CD4-positive, alpha-beta T cell (primary cell): Measurements from ENCODE around the gene SCG3. TPM values are rescaled to one million over a fixed set of nuclear protein-coding genes. Genes with fewer than 3 reads are reported as not detected.
"Not testable (repeated sequence)": the region's sequence is repeated elsewhere in the genome, so short reads cannot be mapped to it uniquely, and the experiment has no call there.

Experiments used
- ATAC-seq: fragments of 200-7000 bp; cut with Tn5 transposase; one replicate; pipeline ENCODE4 v1.10.0; 2022; ENCODE audit warnings: mild to moderate bottlenecking; ENCODE audit not compliant: poor library complexity
- CTCF ChIA-PET: fragments of 350-600 bp; sonication (Branson Sonifier 250); formaldehyde crosslinking; loops from one replicate; lab custom pipeline; 2021; ENCODE audit warnings: antibody characterized with exemption, inconsistent platforms; lab: Charles Lee
- POLR2A ChIA-PET: fragments of 350-600 bp; sonication (Branson Sonifier 250); formaldehyde crosslinking; loops from one replicate; lab custom pipeline; 2021; ENCODE audit warnings: antibody characterized with exemption, inconsistent platforms; lab: Charles Lee
- DNase-seq, 14 experiments: peaks; one replicate each; pipeline ENCODE4 v3.0.0-alpha.2; 2013 to 2020; ENCODE audit warnings: mixed read lengths in 2 of 14
- H3K27ac ChIP-seq, 2 donors: one replicate each; pipeline versions ENCODE4 v1.5.1 to v1.7.0; 2013; ENCODE audit warnings: low read length in 2 of 2, low read depth in 1 of 2, mild to moderate bottlenecking in 1 of 2
- H3K27me3 ChIP-seq, 2 experiments: 1 replicate in 1 of 2; 2 replicates in 1 of 2; pipeline versions ENCODE4 v1.6.1 to v1.7.0; 2013; ENCODE audit warnings: low read length in 2 of 2, control low read depth in 1 of 2, mild to moderate bottlenecking in 1 of 2, moderate library complexity in 1 of 2; ENCODE audit not compliant: insufficient read depth in 2 of 2, control insufficient read depth in 1 of 2
- H3K36me3 ChIP-seq: one replicate; pipeline ENCODE4 v1.6.1; 2013; ENCODE audit warnings: low read length, control low read depth; ENCODE audit not compliant: insufficient read depth
- H3K4me1 ChIP-seq: one replicate; pipeline ENCODE4 v1.6.1; 2013; ENCODE audit warnings: low read length, control low read depth; ENCODE audit not compliant: insufficient read depth
- H3K4me3 ChIP-seq: one replicate; pipeline ENCODE4 v1.5.1; 2013; ENCODE audit warnings: mild to moderate bottlenecking, low read length, moderate library complexity
- H3K9me3 ChIP-seq, 2 experiments: 1 replicate in 1 of 2; 2 replicates in 1 of 2; pipeline versions ENCODE4 v1.6.1 to v1.7.0; 2013; ENCODE audit warnings: low read length in 2 of 2, mild to moderate bottlenecking in 2 of 2, control low read depth in 1 of 2, moderate library complexity in 1 of 2; ENCODE audit not compliant: control insufficient read depth in 1 of 2, insufficient read depth in 1 of 2
- H3K27ac Mint-ChIP-seq: one replicate; pipeline ENCODE4 v1.8.0; 2020; ENCODE audit warnings: mixed read lengths
- H3K27me3 Mint-ChIP-seq: one replicate; pipeline ENCODE4 v1.8.0; 2021; ENCODE audit warnings: mixed read lengths
- H3K36me3 Mint-ChIP-seq: one replicate; pipeline ENCODE4 v1.8.0; 2021; ENCODE audit warnings: low read depth, mixed read lengths
- H3K4me1 Mint-ChIP-seq: one replicate; pipeline ENCODE4 v1.8.0; 2021; ENCODE audit warnings: low read depth, mixed read lengths
- H3K4me3 Mint-ChIP-seq: one replicate; pipeline ENCODE4 v1.8.0; 2020; ENCODE audit warnings: mild to moderate bottlenecking, mixed read lengths
- H3K9me3 Mint-ChIP-seq: one replicate; pipeline ENCODE4 v1.8.0; 2020; ENCODE audit warnings: mixed read lengths
- intact Hi-C, 2 experiments: fragments of 100-400 bp; cut with DNase I in 1 of 2; cut with micrococcal nuclease in 1 of 2; formaldehyde crosslinking; loops; one replicate each; pipeline versions ENCODE4 v1.15.1 to v1.9.0; 2023 to 2025; cut with DNase I, micrococcal nuclease
- total RNA-seq, 174 experiments: library from RNA in 2 of 174; stranded (reverse) in 2 of 174; gene quantifications; one replicate each; pipeline ENCODE4 v1.2.3 and lab custom pipeline; 2021 to 2026
- TF ChIP-seq, protein P1 (sequence below): fragments of 200-600 bp; IDR thresholded peaks from one replicate; pipeline ENCODE4 v1.8.0; 2022; ENCODE audit warnings: antibody characterized with exemption, mild to moderate bottlenecking

SCG3 gene
- total RNA-seq, 2 experiments from 2014 or later: not detected

DNA sequence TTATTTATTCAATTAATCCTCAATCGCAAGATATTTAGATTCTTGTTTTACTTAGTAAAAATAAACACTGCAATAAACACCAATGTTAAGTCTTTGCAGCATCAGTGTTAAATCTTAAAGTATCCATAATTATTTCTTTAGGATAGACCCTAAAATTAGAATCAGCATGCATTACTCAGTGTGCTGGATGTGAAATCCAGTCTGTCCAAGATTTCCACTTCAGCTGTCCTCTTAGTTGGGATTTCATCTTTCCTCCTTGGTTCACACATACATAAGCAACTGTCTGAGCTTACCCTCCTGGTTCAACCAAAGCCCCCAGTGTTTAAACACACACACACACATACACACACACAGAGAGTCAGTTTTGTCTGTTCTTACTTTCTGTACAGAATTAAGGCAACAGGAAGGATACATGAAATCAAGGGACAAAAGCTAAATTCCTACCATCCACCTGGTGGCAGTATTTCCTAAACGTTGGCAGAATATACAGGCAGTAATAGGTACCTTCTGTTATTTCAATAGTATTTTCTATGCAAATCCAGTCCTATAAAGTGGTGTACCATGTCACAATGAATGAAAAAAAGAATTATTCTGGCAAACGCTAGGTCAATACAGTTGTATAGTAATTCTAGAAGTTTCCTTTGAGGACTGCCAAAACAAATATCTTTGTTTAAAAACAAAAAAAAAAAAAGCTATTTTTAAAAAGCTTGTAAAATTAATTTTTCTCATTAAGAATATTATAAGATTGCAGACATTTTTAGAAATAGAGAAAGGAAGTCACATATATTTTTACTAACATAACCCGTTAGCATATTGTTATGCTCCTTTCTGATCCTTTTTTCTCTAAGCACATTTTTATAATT, 31.4 kb upstream of the SCG3 start:
- POLR2A ChIA-PET: interaction anchor here (0.8 to 1.7 kb wide), 6 partner anchors 27 to 129 kb away, joined by 3 to 32 read pairs (median 5); partner anchors contain the start of genes DMXL2 and LYSMD2
- H3K27me3 Mint-ChIP-seq: no peaks in the 10 kb centered on the region
- DNase-seq (peak in 11 of 14 experiments; percentile 3 to 85 (median 37)), ATAC-seq (peak; percentile 81)
- intact Hi-C loops: loop anchor here in 1 of 2 experiments (1.0 to 2.0 kb wide), 2 partner anchors 85 to 126 kb away; no protein-coding TSS in a partner anchor
- Histone ChIP-seq H3K36me3 (no peaks in the 10 kb centered on the region), H3K4me3 (no peak overlapping the region), H3K27me3 (no peaks in the 10 kb centered on the region), H3K9me3 (no peaks in the 10 kb centered on the region), H3K4me1 (no peaks in the 10 kb centered on the region), H3K27ac (no peak overlapping the region)
- H3K9me3 Mint-ChIP-seq: no peaks in the 10 kb centered on the region
- no peaks in the 10 kb centered on the region for H3K4me1 Mint-ChIP-seq
- CTCF ChIA-PET: interaction anchor here (0.7 to 5.1 kb wide), 28 partner anchors 9 to 601 kb away, joined by 3 to 179 read pairs (median 4); partner anchors contain the start of genes LYSMD2 and TMOD2
- no peaks in the 10 kb centered on the region for H3K36me3 Mint-ChIP-seq
- TF ChIP-seq, protein P1, sequence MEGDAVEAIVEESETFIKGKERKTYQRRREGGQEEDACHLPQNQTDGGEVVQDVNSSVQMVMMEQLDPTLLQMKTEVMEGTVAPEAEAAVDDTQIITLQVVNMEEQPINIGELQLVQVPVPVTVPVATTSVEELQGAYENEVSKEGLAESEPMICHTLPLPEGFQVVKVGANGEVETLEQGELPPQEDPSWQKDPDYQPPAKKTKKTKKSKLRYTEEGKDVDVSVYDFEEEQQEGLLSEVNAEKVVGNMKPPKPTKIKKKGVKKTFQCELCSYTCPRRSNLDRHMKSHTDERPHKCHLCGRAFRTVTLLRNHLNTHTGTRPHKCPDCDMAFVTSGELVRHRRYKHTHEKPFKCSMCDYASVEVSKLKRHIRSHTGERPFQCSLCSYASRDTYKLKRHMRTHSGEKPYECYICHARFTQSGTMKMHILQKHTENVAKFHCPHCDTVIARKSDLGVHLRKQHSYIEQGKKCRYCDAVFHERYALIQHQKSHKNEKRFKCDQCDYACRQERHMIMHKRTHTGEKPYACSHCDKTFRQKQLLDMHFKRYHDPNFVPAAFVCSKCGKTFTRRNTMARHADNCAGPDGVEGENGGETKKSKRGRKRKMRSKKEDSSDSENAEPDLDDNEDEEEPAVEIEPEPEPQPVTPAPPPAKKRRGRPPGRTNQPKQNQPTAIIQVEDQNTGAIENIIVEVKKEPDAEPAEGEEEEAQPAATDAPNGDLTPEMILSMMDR: peak; percentile 90
- no peak overlapping the region for H3K4me3 Mint-ChIP-seq
- no peak overlapping the region for H3K27ac Mint-ChIP-seq

DNA sequence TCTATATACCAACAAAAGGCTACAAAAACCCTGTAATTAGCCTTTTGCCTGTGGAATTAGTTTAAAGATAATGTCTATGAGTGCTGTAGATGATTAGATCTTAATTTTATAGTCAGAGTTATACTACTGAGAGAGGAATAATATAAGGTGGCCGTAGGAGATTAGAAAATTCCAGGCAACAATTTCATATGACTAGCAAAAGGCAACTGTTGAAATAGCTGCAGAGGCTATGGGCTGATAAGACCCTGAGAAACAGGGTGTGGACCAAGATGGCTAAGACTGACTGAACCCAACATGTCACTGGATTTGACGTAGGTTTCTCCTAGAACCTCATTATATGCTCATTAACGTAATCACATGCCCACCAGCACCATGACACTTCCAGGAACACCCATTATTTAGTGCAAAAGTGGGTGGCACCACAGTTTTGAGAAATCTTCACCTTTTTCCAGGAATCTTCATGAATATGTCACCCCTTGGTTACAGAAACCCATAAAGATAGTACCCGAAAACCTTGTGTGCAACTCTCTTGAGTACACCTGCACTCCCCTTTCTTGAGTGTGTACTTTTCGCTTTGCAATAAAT, 29.1 kb upstream of the SCG3 start:
- no peaks in the 10 kb centered on the region for H3K27me3 ChIP-seq
- Mint-ChIP-seq H3K27ac (no peak overlapping the region), H3K27me3 (no peaks in the 10 kb centered on the region), H3K9me3 (no peaks in the 10 kb centered on the region), H3K4me3 (no peak overlapping the region), H3K36me3 (no peaks in the 10 kb centered on the region), H3K4me1 (no peaks in the 10 kb centered on the region)
- no peaks in the 10 kb centered on the region for H3K4me1 ChIP-seq
- no peaks in the 10 kb centered on the region for H3K9me3 ChIP-seq
- H3K36me3 ChIP-seq: no peaks in the 10 kb centered on the region
- TF ChIP-seq, protein P1: no peak
- ChIA-PET POLR2A (no interaction called here), CTCF (interaction anchor here (0.6 to 5.1 kb wide), 2 partner anchors 105 to 124 kb away, joined by 3 to 179 read pairs; no protein-coding TSS in a partner anchor)
- no peak overlapping the region for H3K4me3 ChIP-seq
- H3K27ac ChIP-seq: no peak overlapping the region
- DNase-seq (no peak), ATAC-seq (no peak)
- intact Hi-C loops: no loop called here

DNA sequence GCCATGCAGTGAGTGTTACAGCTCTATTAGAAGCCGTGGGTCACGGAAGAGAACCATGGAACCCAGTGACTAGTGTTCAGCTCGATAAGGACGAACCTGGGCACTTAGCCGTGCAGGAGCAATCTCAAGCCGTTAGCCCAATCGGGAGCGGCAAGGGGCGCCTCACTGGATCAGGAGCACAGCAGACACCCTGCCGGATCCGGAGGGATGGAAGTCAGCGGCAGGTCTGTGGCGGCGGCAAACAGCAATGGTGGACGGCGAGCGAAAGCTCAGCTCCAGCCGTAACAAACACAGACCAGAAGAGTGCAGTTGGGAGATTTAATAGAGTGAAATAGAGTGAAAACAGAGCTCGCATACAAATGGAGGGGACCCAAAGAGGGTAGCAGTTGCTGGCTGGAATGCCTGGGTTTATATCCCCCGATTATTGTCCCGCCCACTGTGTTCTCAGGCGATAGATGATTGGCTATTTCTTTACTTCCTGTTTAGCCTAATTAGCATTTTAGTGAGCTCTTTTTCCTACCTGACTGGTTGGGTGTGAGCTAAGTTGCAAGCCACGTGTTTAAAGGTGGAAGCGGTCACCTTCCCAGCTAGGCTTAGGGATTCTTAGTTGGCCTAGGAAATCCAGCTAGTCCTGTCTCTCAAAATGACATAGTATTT, 25.8 kb upstream of the SCG3 start:
- H3K27ac ChIP-seq, H3K9me3 ChIP-seq, H3K4me3 ChIP-seq, H3K27me3 ChIP-seq, H3K27me3 Mint-ChIP-seq, DNase-seq, ATAC-seq, POLR2A ChIA-PET, H3K36me3 ChIP-seq, H3K4me1 ChIP-seq, H3K36me3 Mint-ChIP-seq, H3K27ac Mint-ChIP-seq, H3K9me3 Mint-ChIP-seq, H3K4me1 Mint-ChIP-seq, H3K4me3 Mint-ChIP-seq: not testable (repeated sequence)
- intact Hi-C loops: loop anchor here in 1 of 2 experiments (5.0 kb wide), 1 partner anchor 57 kb away; no protein-coding TSS in a partner anchor
- CTCF ChIA-PET: interaction anchor here (1.0 kb wide), 1 partner anchor 121 kb away, joined by 3 read pairs; no protein-coding TSS in a partner anchor
